Stimulated activated CD8-positive, alpha-beta memory T cell treated with anti-CD3 and anti-CD28 coated beads, Interleukin-15, amount 100 ng/mL, for 4 hours (primary cell): ENCODE results near the gene CNIH1.

Experiments
- DNase-seq, 2 donors: peaks; one replicate each; pipeline ENCODE4 v3.0.0-alpha.2; 2020; ENCODE audit warnings: low read depth in 2 of 2

Gene CNIH1

DNA sequence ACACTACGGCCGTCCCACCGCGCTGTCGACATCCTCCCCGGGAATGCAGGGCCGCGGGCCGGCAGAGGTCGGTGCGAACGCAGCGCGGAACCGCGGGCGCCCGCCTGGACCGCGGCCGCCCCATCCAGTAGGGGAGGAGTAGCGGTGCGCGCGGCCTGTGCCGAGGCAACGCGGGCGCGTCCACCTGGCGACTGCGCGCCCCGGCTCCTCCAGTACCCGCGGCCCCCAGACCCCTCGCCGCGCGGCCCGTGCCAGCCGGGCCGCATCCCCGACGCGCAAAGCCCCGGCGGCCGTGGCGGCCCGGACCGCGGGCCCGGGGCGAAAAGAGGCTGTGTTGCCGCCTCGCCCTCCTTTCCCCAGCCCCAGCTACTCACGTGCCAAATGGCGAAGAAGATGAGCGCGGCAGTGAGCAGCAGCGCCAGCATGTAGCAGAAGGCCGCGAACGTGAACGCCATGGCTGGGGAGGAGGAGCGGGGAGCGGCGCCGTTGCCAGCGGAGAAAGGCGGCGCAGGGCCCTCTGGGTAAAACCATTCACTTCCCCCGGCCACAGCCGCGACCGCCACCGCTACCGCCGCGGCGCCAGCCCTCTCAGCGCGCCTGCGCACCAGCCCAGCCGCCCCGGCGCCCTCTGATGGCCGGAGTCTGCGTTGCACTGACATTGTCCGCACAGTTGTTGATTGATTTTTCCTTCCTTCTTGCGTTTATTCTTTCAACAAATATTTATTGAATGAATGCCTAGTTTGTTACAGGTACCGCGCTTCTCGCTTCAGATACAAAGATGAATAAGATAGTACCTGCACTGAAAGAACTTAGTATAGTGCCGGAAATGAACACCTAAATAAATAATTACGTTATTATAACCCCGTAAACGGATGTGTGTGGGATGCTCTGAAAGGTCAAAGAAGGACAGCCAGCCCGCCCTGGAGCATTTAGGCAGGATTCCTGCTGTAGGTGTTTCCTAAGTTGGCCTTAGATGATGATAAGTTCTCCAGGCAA is at the start of gene CNIH1:
Gene CNIH1, minus strand, starts transcription at position 502 of the 996 bp plus-strand sequence. Its CDS starts 47 bp downstream, at position 455.
- DNase-seq: peak; percentile 81 to 85

DNA sequence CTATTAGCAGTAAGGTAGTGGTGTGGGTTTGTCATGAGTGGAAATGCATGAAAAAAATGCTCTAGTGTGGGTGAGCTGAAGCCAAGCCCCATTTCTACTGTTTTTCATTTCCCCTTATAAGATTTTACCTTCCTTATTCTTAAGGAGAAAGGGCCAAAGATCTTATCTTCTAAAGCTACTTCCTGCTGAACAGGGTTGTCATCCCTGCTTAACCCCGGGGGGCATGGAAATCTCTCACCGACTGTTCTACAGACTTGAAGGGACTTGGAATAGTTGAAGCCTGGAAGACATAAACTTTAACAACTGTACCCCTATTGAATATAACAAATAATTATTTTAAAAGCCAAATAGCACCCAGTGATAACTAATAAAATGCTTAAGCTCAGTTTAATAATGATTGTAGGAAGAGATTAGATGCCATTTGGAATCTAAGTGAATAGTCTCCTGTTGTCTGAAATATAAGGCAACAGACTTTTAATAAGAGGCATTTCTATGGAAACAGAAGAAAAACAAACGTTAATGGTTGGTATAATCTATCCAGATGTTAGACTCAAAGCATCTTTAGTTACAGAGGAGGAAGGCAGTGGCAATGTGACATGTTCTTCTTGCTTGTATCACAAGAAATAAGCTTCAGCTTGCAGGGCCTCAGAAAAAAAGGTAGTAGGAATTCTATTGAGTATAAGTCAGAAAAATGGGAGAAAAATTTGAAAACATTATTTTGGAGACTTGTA is 49.4 kb upstream of the CNIH1 start:
- no peak for DNase-seq

DNA sequence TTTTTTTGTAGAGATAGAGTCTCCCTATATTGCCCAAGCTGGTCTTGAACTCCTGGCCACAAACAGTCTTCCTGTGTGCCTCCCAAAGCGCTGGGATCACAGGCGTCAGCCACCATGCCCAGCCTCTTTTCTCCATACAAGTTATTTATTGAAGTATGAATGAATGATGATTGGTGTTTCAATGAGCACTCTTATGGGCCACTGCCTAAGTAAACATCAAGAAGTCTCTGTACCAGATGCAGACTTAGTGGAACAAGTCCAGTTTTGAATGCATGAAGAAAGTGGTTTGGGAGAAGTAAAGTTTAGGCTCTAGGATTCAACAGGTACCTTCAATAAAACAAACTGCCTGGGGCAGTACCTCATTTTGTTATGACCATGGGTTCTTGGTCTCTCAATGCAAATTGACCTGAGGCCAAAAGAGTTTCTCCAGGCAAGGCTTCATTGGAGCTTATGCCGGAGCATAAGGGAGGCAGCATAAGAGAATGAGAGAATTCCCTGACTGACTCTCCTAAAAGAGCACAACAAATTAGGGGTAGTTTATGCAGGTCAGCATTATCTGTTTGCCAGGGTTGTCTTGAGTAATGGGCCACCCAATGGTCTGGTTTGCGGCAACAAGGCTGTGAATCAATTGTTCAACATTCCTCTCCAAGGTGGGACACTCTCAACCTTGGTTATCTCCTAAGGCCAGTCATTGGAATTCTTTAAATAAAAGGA is 48.7 kb upstream of the CNIH1 start:
- DNase-seq: no peak

- no peak for DNase-seq
Observed at GRCh38 chr14:54489318-54489683, 48.1 kb upstream of the CNIH1 start.

GRCh38 chr14:54488646-54489317 is 47.6 kb upstream of the CNIH1 start, which contains the start of gene GMFB:
Gene GMFB, minus strand, starts transcription at chr14:54488980. Its CDS starts 53 bp downstream, at chr14:54488927.
- peak; percentile 71 to 74 for DNase-seq

DNA sequence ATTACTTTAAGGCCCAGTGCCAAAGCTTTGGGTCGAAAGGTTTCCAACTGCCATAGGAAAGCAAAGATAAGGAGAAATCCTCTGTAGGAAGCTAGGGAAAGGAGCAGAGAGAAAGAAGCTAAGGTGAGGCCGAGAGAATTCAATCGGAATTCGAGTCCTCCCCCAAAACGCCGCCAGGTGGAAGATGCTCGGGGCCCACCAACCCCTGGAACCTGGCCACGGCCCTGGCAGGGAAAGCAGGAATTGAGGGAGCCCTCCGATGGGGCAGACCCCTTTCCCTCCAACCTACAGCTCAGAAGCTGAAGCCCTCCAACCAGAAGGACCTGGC is 47.1 kb upstream of the CNIH1 start:
- no peak for DNase-seq

DNA sequence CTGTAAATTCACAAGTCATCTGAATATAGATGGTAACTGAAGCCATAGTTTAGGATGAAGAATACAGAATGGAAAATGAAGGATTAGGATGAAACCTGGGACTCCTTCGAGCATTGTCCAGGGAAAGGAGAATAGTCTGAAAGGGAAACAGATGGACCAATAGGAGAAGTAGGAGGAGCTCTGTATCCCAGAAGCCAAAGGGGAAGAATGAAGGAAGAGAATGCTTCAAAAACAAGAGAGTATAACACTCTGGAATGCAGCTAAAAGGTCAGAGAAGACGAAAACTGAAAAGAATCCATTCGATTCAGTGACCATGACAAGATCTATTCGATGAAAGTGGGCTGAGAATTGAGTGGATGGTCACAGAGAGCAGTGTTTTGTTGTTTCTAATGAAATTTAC is 46.6 kb upstream of the CNIH1 start:
- no peak for DNase-seq

DNA sequence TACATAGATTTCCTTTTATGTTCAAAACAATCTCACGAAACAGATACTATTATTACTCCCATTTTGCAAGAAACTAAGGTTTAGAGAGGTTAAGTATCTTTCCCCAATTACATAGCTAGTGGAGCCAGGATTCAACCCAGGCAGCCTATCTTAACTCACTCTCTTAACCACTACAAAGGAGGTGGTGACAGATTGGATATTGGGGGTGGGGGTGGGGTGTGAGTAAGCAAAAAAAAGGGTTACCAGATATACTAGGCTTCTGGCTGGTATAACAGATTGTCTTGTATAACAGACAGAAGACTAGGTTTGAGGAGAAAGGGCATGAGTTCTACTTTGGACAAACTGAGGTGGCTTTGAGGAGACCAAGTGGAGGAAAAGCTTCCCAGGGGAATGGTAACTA is 45.5 kb upstream of the CNIH1 start:
- DNase-seq: no peak

- no peak for DNase-seq
Observed at GRCh38 chr14:54483846-54484245, 42.7 kb upstream of the CNIH1 start.

DNA sequence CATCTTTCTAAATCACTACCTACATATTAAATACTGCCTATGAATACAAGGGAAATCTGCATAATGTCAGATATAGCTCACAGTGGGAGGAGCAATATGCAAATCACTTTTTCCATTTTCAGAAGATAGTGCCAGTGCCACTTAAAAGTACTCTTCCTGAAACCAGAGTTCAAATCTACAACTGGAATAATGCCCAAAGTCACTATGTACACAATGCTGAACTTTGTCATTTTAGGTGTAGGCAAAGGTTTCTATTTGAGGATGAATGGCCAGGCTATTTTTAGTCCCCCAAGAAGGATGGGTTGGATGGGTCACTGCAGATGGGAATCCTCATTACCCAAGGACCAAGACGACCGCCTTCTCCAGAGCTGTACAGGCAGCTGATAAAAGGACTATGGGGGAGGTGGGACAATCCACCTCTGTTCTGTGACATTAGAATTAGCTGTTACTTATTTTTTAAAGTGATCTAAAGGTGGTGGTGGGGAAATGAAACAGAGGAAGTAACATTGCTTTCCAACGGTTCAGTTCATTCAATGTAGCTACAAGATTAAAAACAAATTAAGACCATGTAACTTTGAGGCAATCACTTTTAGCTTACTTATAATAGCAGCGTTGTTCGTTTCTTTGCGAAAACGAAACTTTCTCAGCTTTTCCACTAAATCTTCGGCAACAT is 42.0 kb upstream of the CNIH1 start:
- DNase-seq: no peak

DNA sequence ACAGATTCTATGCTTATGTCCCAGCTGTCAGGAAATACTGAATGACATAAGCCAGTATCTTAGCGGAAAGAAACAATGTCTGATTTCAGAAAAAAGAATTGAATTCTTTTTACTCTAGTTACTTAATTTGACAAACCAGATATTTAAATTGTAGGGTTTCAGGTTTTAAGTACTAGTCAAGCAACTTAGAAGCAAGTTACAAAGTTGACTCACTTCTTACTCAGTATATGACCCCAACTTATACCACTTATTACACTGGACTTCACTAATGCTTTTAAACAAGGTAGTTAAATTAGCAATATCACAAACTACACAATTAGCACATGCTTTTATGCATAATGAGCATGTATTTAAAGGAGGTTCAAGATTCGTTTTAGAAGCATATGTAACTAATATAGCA is 40.5 kb upstream of the CNIH1 start:
- no peak for DNase-seq

- no peak for DNase-seq
Observed at GRCh38 chr14:54480830-54481562, 39.8 kb upstream of the CNIH1 start.

DNA sequence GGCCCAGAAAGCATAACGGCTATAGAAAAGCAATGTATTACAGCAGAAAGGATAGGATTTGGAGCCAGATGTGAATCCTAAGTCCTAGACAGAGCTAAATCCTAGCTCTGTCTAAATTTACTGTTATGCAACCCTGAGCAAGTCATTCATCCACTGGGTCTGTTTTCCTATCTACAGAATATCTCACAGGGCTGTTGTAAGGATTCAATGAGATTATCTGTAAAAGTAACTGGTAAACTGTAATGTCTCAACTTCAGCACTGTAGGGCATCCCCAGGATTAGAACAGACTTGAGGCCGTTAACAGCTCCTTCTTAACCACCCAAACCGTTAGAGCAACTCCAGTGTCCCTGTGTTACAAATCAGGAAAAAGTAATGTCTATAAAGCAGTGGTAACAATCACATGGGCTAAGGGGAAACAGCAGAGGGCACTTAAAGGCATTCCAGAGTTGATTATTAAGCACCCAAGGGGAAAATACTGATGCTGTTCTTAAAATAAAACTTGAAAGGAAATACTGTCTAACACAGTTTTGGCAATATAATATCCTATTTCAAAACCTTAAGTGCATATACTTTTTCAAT is 37.6 kb upstream of the CNIH1 start:
- DNase-seq: no peak

GRCh38 chr14:54475911-54476310 is 34.7 kb upstream of the CNIH1 start:
- DNase-seq: no peak

DNA sequence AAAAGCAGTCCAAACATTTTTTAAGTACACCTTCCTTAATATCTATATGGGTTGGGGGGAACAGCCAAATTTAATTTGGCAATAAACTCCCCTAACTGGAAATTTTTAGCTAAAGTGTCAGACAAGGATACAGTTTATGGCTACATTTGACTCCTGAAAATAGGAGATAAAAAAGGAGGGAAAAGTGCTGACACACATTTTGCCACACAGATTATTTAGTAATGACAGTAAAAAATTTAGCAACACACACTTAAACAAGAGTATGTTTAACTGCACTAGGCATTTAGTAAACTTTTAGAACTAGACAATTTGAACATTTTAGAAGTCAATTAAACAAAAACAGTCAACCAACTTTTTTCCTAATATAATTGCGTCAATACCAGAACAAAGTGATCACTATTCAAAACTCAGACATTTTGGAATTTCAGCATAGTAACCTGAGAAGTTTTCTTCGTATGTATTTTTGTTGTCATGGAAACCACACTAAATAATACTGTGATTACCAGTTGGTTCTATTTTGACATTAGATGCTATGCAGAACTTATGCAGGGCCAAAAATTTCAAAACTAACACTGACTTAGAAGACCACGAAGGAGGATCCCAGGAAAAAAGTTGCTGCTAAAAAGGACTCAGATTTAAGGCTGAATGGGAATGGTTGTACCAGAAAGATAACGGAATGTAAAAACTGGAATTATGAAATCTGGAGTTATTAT is 34.2 kb upstream of the CNIH1 start:
- DNase-seq: no peak

DNA sequence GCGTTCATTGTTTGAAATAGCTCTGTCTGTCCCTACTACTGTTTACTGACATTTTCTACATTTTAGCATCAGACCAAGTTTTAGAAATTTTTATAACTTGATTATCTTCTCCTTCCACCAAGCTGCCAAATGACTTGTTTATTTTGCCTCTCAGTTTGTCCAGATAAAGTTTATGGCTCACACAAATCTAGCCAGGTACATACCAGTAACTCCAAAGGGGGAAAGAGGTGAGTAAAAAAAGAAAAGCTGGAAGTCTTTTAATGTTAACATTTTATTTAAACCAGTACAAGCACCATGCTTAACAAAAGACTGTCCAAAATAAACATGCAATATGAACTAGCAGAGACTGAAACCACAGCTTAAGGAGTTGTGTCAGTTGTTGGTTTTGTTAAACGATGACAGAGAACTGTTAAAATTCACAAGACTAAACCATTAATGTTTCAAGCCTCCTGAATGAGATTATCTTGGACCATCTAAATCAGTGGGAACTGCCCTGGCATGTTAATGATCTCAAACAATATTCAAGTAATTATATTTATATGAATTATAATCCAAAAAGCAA is 33.1 kb upstream of the CNIH1 start:
- DNase-seq: no peak

DNA sequence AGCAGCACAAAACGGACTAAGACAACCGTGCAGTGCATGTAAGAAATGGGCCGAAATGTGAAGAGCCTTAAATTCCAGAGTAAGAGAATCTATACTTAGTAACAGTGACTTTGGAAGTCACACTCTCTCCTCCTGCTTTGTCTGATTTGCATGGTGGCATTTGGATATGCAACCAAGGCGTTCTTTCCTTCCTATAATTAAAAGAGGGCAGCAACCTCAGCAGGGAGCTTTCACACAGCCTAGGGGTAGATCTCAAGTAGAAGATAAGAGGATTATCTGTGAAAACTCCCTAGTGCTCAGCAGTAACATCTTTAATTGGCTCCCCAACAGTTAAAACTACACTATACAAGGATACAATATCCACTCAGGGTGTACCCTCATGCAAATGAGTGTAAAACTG is 31.1 kb upstream of the CNIH1 start:
- DNase-seq: no peak

DNA sequence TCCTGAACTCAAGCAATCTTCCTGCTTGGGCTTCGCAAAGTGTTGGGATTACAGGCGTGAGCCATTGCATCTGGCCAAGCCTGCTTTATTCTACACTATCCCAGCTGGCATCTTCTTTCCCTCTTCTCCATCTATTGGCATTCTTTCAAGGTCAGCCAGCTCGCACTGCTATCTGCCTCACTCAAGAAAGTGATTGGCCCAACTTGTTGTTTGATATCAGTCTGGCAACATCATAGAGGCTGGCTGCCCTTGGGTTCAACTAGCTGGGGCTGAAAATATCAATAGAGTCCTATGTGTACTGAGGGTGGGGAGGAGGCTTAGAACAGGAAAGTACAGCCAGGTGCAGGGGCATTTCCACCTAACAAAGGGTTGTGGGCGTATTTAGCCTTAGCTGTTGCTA is 30.5 kb upstream of the CNIH1 start:
- DNase-seq: no peak

DNA sequence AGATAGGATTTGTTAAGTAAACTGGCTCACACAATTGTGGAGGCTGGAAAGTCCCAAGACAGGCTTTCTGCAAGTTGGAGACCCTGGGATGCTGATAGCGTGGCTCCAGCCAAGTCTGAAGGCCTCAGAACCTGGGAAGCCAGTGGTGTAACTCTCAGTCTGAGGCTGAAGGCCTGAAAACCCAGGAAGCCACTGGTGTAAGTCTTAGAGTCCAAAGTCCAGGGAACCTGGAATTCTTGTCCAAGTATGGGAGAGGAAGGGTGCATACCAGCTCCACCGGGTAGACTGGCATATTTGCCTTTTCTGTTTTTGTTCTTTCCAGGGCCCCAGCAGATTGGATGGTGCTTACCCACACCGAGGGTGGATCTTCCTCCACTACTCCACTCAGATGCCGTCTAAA is 29.5 kb upstream of the CNIH1 start:
- DNase-seq: no peak
